Measurements from ENCODE around the gene NAPEPLD.
"Not testable (repeated sequence)": the region's sequence is repeated elsewhere in the genome, so short reads cannot be mapped to it uniquely, and the experiment has no call there.

The NAPEPLD gene

DNA sequence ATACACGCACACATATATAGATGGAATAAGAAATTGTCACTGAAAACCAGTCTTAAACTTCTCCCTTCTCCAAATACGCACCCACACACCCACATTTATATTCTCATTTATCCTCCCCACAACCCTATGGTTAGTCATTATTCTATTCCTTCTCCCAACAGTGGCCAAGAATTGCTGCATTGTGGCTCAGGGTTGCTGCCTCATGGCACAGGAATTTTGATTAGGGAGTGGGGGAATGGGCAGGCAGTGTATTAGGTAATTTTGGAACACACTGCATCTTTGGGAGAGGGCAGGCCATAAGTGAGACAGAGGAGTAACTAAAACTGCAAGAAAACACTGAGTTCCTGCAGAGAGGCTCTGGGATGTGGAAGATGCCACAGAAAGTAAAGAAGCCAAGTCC, 35.7 kb downstream of the NAPEPLD start:
- DNase-seq (ENCODE audit: low read depth), result no peak
- H3K4me3 ChIP-seq (ENCODE audit: low read depth, low read length), result no peak overlapping the region
- TF ChIP-seq, protein P1, sequence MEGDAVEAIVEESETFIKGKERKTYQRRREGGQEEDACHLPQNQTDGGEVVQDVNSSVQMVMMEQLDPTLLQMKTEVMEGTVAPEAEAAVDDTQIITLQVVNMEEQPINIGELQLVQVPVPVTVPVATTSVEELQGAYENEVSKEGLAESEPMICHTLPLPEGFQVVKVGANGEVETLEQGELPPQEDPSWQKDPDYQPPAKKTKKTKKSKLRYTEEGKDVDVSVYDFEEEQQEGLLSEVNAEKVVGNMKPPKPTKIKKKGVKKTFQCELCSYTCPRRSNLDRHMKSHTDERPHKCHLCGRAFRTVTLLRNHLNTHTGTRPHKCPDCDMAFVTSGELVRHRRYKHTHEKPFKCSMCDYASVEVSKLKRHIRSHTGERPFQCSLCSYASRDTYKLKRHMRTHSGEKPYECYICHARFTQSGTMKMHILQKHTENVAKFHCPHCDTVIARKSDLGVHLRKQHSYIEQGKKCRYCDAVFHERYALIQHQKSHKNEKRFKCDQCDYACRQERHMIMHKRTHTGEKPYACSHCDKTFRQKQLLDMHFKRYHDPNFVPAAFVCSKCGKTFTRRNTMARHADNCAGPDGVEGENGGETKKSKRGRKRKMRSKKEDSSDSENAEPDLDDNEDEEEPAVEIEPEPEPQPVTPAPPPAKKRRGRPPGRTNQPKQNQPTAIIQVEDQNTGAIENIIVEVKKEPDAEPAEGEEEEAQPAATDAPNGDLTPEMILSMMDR (IDR thresholded peaks at IDR 0.05; ENCODE audit: insufficient read depth, low read depth, low read length, missing control alignments), result no peak

DNA sequence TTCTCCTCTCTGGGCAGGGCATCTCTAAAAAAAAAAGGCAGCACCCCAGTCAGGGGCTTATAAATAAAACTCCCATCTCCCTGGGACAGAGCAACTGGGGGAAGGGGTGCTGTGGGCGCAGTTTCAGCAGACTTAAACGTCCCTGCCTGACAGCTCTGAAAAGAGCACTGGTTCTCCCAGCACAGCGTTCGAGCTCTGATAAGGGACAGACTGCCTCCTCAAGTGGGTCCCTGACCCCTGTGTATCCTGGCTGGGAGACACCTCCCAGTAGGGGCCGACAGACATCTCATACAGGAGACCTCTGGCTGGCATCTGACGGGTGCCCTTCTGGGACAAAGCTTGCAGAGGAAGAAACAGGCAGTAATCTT, 42.2 kb downstream of the NAPEPLD start:
- DNase-seq (ENCODE audit: low read depth); H3K4me3 ChIP-seq (ENCODE audit: low read depth, low read length): not testable (repeated sequence)

DNA sequence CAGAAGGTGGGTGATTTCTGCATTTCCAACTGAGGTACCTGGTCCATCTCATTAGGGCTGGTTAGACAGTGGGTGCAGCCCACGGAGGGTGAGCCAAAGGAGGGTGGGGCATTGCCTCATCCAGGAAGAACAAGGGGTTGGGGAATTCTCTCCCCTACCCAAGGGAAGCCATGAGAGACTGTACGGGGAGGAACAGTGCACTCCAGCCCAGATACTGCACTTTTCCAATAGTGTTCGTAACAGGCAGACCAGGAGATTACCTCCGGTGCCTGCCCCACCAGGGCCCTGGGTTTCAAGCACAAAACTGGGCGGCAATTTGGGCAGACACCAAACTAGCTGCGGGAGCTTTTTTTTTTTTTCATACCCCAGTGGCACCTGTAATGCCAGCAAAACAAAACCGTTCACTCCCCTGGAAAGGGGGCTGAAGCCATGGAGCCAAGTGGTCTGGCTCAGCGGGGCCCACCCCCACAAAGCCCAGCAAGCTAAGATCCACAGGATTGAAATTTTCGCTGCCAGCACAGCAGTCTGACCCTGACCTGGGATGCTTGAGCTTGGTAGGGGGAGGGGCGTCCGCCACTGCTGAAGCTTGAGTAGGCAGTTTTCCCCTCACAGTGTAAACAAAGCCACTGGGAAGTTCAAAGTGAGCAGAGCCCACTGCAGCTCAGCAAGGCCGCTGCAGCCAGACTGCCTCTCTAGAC, 42.7 kb downstream of the NAPEPLD start:
- H3K4me3 ChIP-seq (ENCODE audit: low read depth, low read length), result no peak overlapping the region
- no peak for DNase-seq (ENCODE audit: low read depth)
- TF ChIP-seq, protein P1 (IDR thresholded peaks at IDR 0.05; ENCODE audit: insufficient read depth, low read depth, low read length, missing control alignments), result no peak

DNA sequence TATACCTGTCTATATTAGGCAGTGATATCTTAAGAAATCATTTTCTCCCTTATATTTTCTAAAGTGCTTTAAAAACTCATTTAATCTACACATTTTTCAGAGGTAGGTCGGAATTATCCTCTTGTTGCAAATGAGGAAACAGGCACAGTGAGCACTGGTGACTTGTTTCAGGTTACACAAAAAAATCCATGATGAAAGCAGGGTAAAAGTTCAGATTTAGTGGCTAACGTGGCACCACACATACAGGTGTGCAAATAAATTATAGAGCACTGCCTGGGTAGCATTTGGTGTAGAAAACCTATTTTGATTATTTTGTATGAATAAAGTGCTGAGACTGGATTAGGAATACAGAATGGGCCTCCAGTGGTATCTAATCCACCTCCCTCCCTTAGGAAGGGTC, 47.4 kb downstream of the NAPEPLD start:
- DNase-seq (ENCODE audit: low read depth), result no peak
- H3K4me3 ChIP-seq (ENCODE audit: low read depth, low read length), result no peak overlapping the region
- TF ChIP-seq, protein P1 (IDR thresholded peaks at IDR 0.05; ENCODE audit: insufficient read depth, low read depth, low read length, missing control alignments), result no peak

DNA sequence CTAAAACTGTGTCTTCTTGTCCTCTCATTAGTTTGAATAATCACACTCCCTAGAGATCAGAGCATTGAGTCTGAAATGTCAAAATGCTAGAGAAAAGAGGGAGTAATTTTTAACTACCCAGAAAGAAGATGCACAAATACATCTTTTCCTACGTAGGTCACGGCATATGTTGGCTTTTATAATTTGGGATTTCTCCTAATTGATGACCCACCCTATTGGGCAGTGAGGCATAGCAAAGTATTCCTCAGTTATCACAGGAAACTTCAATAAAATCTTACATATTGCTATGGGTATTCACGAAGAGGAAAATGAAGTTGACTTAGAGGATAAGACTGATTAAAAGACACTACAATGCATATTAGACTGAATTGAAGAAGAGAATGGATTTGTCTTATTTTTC, 48.6 kb downstream of the NAPEPLD start:
- no peak overlapping the region for H3K4me3 ChIP-seq (ENCODE audit: low read depth, low read length)
- TF ChIP-seq, protein P1 (IDR thresholded peaks at IDR 0.05; ENCODE audit: insufficient read depth, low read depth, low read length, missing control alignments), result no peak
- no peak for DNase-seq (ENCODE audit: low read depth)

DNA sequence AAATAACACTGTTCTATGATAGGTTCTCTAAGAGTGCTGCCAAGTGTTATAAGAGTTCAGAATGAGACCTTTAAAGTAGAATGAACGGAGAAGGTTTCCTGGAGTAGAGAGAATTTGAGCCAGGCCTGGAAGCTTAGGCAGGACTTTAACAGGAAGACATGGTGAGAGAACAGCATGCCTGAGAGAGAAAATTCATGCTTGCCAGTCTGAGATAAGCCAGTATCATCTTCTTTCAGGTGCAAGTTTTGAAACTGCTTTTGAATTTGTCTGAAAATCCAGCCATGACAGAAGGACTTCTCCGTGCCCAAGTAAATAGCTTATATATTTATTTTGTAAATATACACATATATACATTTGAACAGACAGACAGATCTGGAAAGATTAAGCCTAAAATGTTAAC, 51.9 kb downstream of the NAPEPLD start:
- H3K4me3 ChIP-seq (ENCODE audit: low read depth, low read length), result no peak overlapping the region
- no peak for DNase-seq (ENCODE audit: low read depth)
- TF ChIP-seq, protein P1 (IDR thresholded peaks at IDR 0.05; ENCODE audit: insufficient read depth, low read depth, low read length, missing control alignments), result no peak

DNA sequence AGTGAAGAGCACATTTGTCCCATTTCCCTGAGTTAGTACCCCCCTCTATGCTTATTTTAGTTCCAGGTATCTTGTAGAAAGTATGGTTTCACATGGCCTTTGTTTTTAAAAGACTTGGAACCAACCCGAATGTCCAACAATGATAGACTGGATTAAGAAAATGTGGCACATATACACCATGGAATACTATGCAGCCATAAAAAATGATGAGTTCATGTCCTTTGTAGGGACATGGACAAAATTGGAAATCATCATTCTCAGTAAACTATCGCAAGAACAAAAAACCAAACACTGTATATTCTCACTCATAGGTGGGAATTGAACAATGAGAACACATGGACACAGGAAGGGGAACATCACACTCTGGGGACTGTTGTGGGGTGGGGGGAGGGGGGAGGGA, 53.3 kb downstream of the NAPEPLD start:
- H3K4me3 ChIP-seq (ENCODE audit: low read depth, low read length); DNase-seq (ENCODE audit: low read depth): not testable (repeated sequence)

DNA sequence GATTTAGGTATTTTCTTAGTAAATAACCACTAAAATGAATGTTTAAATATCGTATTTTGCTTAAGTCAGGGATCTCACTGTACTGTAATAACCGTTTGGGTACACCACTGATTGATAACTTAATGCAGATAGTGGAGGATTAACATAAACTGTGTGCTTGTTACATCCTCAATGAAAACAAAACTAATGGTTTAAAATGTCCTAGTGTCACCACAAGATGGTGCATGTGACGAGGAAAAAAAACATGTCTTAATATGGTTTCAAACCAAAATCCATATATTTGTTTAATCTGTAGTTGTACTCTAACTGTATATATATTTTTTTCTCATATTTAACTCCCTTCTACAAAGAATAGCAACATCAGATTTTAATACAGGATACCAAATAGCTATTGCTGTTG, 54.8 kb downstream of the NAPEPLD start:
- TF ChIP-seq, protein P1 (IDR thresholded peaks at IDR 0.05; ENCODE audit: insufficient read depth, low read depth, low read length, missing control alignments), result no peak
- no peak overlapping the region for H3K4me3 ChIP-seq (ENCODE audit: low read depth, low read length)
- no peak for DNase-seq (ENCODE audit: low read depth)
